Measurements from ENCODE around the gene LDLRAD4. TPM values are rescaled to one million over a fixed set of nuclear protein-coding genes. Genes with fewer than 3 reads are reported as not detected.

LDLRAD4 gene
- total and polyA plus RNA-seq, 9 of the 15 experiments (the other 6 are each of a cell fraction or from before 2014, with no cell fraction given), result 0.01 TPM; not detected in 8

- FAIRE-seq, result no peak
- no peak for DNase-seq (ENCODE audit: extremely low read depth in 1 of 4, low spot score in 3 of 4)
- H3K27me3 ChIP-seq (ENCODE audit: control insufficient read depth in 2 of 2, insufficient read depth in 2 of 2, low read length in 2 of 2), result peaks cover 2 to 20% of the 10 kb centered on the region in 2 experiments; a peak in 4 of 5 replicates
- BruUV-seq (replicated peaks), result no TSS peak
- H3K36me3 ChIP-seq (ENCODE audit: control insufficient read depth, insufficient read depth, low read length), result no peaks in the 10 kb centered on the region
- no peaks in the 10 kb centered on the region for H4K20me1 ChIP-seq (replicated peaks; ENCODE audit: control insufficient read depth, insufficient read depth, low read length)
- H3K9ac ChIP-seq (ENCODE audit: insufficient read depth in 1 of 2, low read depth in 2 of 2, low read length in 2 of 2), result no peak overlapping the region
- TF ChIP-seq SAP30 (IDR thresholded peaks at IDR 0.05; ENCODE audit: borderline replicate concordance, insufficient read depth, low read depth, low read length, poor library complexity, severe bottlenecking) (no peak), HCFC1 (IDR thresholded peaks at IDR 0.05; ENCODE audit: low read depth, low read length) (no peak), ZNF436 (CRISPR knock-in tag; IDR thresholded peaks at IDR 0.05) (no peak), POLR2H (tag; IDR thresholded peaks at IDR 0.05; ENCODE audit: low read depth) (no peak), HNRNPH1 (optimal IDR thresholded peaks at IDR 0.05; ENCODE audit: low read depth, low read length) (no peak), POLR3G (IDR thresholded peaks at IDR 0.05; ENCODE audit: extremely low read depth, insufficient read length, insufficient replicate concordance) (no peak), ZNF239 (CRISPR knock-in tag; IDR thresholded peaks at IDR 0.05) (no peak), ZNF561 (CRISPR knock-in tag; conservative IDR thresholded peaks at IDR 0.05) (no peak)
- TF ChIP-seq, protein P1, sequence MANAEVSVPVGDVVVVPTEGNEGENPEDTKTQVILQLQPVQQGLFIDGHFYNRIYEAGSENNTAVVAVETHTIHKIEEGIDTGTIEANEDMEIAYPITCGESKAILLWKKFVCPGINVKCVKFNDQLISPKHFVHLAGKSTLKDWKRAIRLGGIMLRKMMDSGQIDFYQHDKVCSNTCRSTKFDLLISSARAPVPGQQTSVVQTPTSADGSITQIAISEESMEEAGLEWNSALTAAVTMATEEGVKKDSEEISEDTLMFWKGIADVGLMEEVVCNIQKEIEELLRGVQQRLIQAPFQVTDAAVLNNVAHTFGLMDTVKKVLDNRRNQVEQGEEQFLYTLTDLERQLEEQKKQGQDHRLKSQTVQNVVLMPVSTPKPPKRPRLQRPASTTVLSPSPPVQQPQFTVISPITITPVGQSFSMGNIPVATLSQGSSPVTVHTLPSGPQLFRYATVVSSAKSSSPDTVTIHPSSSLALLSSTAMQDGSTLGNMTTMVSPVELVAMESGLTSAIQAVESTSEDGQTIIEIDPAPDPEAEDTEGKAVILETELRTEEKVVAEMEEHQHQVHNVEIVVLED (CRISPR knock-in tag; IDR thresholded peaks at IDR 0.05), result no peak
- TF ChIP-seq, protein P2, sequence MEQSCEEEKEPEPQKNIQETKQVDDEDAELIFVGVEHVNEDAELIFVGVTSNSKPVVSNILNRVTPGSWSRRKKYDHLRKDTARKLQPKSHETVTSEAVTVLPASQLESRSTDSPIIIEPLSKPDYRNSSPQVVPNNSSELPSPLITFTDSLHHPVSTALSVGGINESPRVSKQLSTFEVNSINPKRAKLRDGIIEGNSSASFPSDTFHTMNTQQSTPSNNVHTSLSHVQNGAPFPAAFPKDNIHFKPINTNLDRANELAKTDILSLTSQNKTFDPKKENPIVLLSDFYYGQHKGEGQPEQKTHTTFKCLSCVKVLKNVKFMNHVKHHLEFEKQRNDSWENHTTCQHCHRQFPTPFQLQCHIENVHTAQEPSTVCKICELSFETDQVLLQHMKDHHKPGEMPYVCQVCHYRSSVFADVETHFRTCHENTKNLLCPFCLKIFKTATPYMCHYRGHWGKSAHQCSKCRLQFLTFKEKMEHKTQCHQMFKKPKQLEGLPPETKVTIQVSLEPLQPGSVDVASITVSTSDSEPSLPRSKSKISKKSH (CRISPR knock-in tag; IDR thresholded peaks at IDR 0.05), result no peak
- 0% methylated on average over 7 of the region's 7 CpGs for WGBS (ENCODE audit: insufficient coverage, low coverage, missing lambda C conversion rate)
- no peaks in the 10 kb centered on the region for H3K4me1 ChIP-seq (replicated peaks in 1 of 2; ENCODE audit: control insufficient read depth in 2 of 2, insufficient read depth in 2 of 2, low read length in 2 of 2)
- in situ Hi-C loops (cut with MboI) (no loop called here), intact Hi-C loops (cut with micrococcal nuclease) (loop anchor here (10.0 kb wide), 1 partner anchor 60 kb away; no protein-coding TSS in a partner anchor)
- no peak overlapping the region for H3K4me3 ChIP-seq
- H3K9me1 ChIP-seq (ENCODE audit: control insufficient read depth, insufficient read depth, low read length), result no peaks in the 10 kb centered on the region
- H3K9me3 ChIP-seq (replicated peaks; ENCODE audit: control insufficient read depth, insufficient read depth, low read depth, low read length), result no peaks in the 10 kb centered on the region
- ChIA-PET CTCF (ENCODE audit: low intra/inter-chr PET ratio) (no interaction called here), POLR2A (no interaction called here)
- H2AFZ ChIP-seq (ENCODE audit: low read depth, low read length), result no peak overlapping the region
- no peak overlapping the region for H3K27ac ChIP-seq (ENCODE audit: extremely low read depth, low read depth, low read length)
- H3K79me2 ChIP-seq (ENCODE audit: control insufficient read depth, insufficient read depth, low read length), result no peaks in the 10 kb centered on the region
- no peak for ATAC-seq
- H3K4me2 ChIP-seq (ENCODE audit: insufficient read depth, low read length), result no peak overlapping the region
Observed at GRCh38 chr18:13604786-13605185, 386.2 kb downstream of the LDLRAD4 start.

Data from K562 (cell line).